Uterus (tissue), 2 donors: Measurements from ENCODE around the gene TMEM98.

ENCODE experiments used
- POLR2A ChIP-seq, 2 donors: fragments of 450-650 bp; IDR thresholded peaks; one replicate each; pipeline ENCODE4 v1.6.1; 2016; ENCODE audit warnings: antibody characterized with exemption in 2 of 2, mild to moderate bottlenecking in 1 of 2, moderate library complexity in 1 of 2
- TF ChIP-seq, protein P1 (sequence below), 4 experiments: fragments of 200-600 bp in 2 of 4; fragments of 450-650 bp in 2 of 4; sonication (generic) in 2 of 4; IDR thresholded peaks; one replicate each; pipeline ENCODE4 v1.5.1; 2016 to 2019; ENCODE audit warnings: antibody characterized with exemption in 4 of 4, mild to moderate bottlenecking in 2 of 4, moderate library complexity in 1 of 4

DNA sequence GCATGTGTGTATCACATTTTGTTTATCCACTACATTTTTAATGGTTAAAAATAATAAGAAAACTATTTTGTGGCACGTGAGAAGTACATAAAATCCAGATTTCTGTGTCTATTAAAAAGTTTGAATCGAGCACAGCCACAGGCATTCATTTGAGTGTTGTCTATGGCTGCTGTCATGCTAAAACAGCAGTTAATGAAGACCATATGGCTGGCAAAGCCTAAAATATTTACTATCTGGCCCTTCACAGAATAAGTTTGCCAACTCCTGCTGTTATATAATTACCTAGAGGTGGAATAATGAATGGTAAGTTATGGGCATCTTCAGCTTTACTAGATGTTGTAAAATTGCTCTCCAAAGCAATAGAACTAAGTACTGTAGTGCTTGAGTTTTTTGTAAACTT, 30.5 kb downstream of the TMEM98 start:
- TF ChIP-seq, protein P1, sequence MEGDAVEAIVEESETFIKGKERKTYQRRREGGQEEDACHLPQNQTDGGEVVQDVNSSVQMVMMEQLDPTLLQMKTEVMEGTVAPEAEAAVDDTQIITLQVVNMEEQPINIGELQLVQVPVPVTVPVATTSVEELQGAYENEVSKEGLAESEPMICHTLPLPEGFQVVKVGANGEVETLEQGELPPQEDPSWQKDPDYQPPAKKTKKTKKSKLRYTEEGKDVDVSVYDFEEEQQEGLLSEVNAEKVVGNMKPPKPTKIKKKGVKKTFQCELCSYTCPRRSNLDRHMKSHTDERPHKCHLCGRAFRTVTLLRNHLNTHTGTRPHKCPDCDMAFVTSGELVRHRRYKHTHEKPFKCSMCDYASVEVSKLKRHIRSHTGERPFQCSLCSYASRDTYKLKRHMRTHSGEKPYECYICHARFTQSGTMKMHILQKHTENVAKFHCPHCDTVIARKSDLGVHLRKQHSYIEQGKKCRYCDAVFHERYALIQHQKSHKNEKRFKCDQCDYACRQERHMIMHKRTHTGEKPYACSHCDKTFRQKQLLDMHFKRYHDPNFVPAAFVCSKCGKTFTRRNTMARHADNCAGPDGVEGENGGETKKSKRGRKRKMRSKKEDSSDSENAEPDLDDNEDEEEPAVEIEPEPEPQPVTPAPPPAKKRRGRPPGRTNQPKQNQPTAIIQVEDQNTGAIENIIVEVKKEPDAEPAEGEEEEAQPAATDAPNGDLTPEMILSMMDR (IDR thresholded peaks at IDR 0.05): no peak
- TF ChIP-seq POLR2A (IDR thresholded peaks at IDR 0.05): no peak
